Mucosa of descending colon (tissue), 3 donors: ENCODE measurements around the gene CNTN4. TPM values are rescaled to one million over a fixed set of nuclear protein-coding genes. Genes with fewer than 3 reads are reported as not detected.

Experiments
- ATAC-seq: fragments of 200-7000 bp; cut with Tn5 transposase; one replicate; pipeline ENCODE4 v1.9.1; 2020; ENCODE audit warnings: mild to moderate bottlenecking, moderate library complexity
- DNase-seq, 3 donors: peaks; one replicate each; pipeline ENCODE4 v3.0.0-alpha.2; 2020
- H3K36me3 ChIP-seq: fragments of 200-600 bp; one replicate; pipeline ENCODE4 v1.8.0; 2021; ENCODE audit warnings: low read depth, mild to moderate bottlenecking
- H3K4me1 ChIP-seq: fragments of 200-600 bp; one replicate; pipeline ENCODE4 v1.8.0; 2021; ENCODE audit warnings: low read depth, mild to moderate bottlenecking
- H3K4me3 ChIP-seq: fragments of 200-600 bp; one replicate; pipeline ENCODE4 v1.8.0; 2021; ENCODE audit warnings: mild to moderate bottlenecking
- H3K9me3 ChIP-seq: fragments of 200-600 bp; one replicate; pipeline ENCODE4 v1.8.0; 2021; ENCODE audit warnings: mild to moderate bottlenecking
- CTCF ChIP-seq: fragments of 200-600 bp; IDR thresholded peaks from one replicate; pipeline ENCODE4 v1.8.0; 2022; ENCODE audit warnings: antibody characterized with exemption, mild to moderate bottlenecking
- intact Hi-C, 2 donors: fragments of 100-400 bp; cut with DNase I in 1 of 2; cut with micrococcal nuclease in 1 of 2; formaldehyde crosslinking; loops; one replicate each; pipeline versions ENCODE4 v1.11.0 to v1.11.1; 2022; cut with DNase I, micrococcal nuclease
- total RNA-seq, 3 donors: library from RNA; stranded (reverse); fragmentation: NEBNext Ultra II Directional in 2 of 3; extraction: Animal tissue kit (Norgen Biotek cat#: 25700) in 2 of 3; gene quantifications; one replicate each; pipeline versions ENCODE4 v1.2.1 to v1.2.4, GENCODE V29; 2021 to 2023
- donor health status: DM: no; HTN: no; CAD: no; lungs with moderate emphysema.
- donor health status: DM: no; HTN: no; CAD: no.
- donor health status: DM: no; HTN: yes; CAD: no.

The CNTN4 gene
- total RNA-seq, 3 donors from 2014 or later: 7.8 to 41.1 (median 13.4) TPM

- no peak for ATAC-seq
- intact Hi-C loops: no loop called here
- no peaks in the 10 kb centered on the region for H3K4me1 ChIP-seq
- TF ChIP-seq CTCF: no peak
- H3K4me3 ChIP-seq: no peak overlapping the region
- DNase-seq: no peak
- H3K36me3 ChIP-seq: no peaks in the 10 kb centered on the region
- H3K9me3 ChIP-seq: no peaks in the 10 kb centered on the region
These were observed 877.5 kb downstream of the CNTN4 start for GRCh38 chr3:2976212-2976611.

- ATAC-seq: no peak
- no peak for DNase-seq
- Histone ChIP-seq H3K4me3 (no peak overlapping the region), H3K4me1 (no peaks in the 10 kb centered on the region), H3K36me3 (no peaks in the 10 kb centered on the region), H3K9me3 (no peaks in the 10 kb centered on the region)
- intact Hi-C loops: no loop called here
- no peak for TF ChIP-seq CTCF
These were observed 878.1 kb downstream of the CNTN4 start for GRCh38 chr3:2976796-2977195.

GRCh38 chr3:2978977-2979732 is 880.5 kb downstream of the CNTN4 start:
- Histone ChIP-seq H3K4me3 (no peak overlapping the region), H3K36me3 (no peaks in the 10 kb centered on the region), H3K4me1 (no peaks in the 10 kb centered on the region), H3K9me3 (no peaks in the 10 kb centered on the region)
- intact Hi-C loops: no loop called here
- DNase-seq (no peak), ATAC-seq (no peak)
- no peak for TF ChIP-seq CTCF

- TF ChIP-seq CTCF: no peak
- intact Hi-C loops: no loop called here
- no peak for ATAC-seq
- no peaks in the 10 kb centered on the region for H3K9me3 ChIP-seq
- no peaks in the 10 kb centered on the region for H3K4me1 ChIP-seq
- no peak for DNase-seq
- H3K36me3 ChIP-seq: no peaks in the 10 kb centered on the region
- H3K4me3 ChIP-seq: no peak overlapping the region
These were observed 885.6 kb downstream of the CNTN4 start for GRCh38 chr3:2984005-2984830.

- TF ChIP-seq CTCF: no peak
- DNase-seq: no peak
- H3K4me3 ChIP-seq: no peak overlapping the region
- intact Hi-C loops: no loop called here
- no peaks in the 10 kb centered on the region for H3K36me3 ChIP-seq
- no peak for ATAC-seq
- H3K4me1 ChIP-seq: no peaks in the 10 kb centered on the region
- H3K9me3 ChIP-seq: no peaks in the 10 kb centered on the region
These were observed 886.2 kb downstream of the CNTN4 start for GRCh38 chr3:2984831-2985220.
